NCI-H187 treated with DMSO at 0.1 percent for 48 hours (cell line): ENCODE measurements around the gene DENND2A.
"Not testable (repeated sequence)": the region's sequence is repeated elsewhere in the genome, so short reads cannot be mapped to it uniquely, and the experiment has no call there.

ENCODE experiments used
- DNase-seq: peaks from one replicate; lab custom pipeline; 2025; lab: John Stamatoyannopoulos, UW

Gene DENND2A

DNA sequence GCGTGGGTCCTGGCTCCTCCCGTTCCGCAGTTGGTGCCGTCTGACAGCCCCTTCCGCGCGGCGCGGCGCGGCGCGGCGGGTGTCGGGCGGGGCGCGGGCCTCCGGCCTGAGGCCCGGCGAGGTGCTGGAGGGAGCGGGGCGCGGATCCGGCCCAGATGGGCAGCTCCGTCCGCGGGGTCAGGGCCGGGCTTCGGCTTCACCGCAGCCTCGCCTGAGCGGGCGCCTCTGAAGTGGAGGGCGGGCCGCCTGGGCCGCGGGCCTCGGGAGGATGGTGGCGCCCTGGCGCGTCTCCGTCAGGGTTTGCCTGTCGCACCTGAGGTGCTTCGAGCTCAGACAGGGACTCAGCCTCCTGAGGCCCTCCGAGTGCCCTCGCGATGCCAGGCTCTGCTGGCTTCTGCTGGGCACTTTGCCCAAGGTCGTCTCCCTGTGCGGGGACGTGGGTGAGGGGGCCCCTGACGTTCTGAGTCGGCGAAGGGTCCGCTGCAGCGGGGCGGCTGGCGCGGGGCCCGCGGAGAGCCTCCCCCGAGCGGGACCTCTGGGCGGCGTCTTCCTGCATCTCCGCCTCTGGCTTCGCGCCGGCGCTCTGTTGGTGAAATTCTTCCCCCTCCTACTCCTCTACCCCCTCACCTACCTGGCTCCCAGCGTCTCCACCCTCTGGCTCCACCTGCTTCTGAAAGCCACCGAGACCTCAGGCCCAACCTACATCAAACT, 32.6 kb upstream of the DENND2A start:
- no peak for DNase-seq

GRCh38 chr7:140672382-140673062, 31.9 kb upstream of the DENND2A start, which contains the start of gene ADCK2:
Gene ADCK2 (plus strand): TSS chr7:140672945. CDS start chr7:140673331, 386 bp downstream.
- no peak for DNase-seq

DNA sequence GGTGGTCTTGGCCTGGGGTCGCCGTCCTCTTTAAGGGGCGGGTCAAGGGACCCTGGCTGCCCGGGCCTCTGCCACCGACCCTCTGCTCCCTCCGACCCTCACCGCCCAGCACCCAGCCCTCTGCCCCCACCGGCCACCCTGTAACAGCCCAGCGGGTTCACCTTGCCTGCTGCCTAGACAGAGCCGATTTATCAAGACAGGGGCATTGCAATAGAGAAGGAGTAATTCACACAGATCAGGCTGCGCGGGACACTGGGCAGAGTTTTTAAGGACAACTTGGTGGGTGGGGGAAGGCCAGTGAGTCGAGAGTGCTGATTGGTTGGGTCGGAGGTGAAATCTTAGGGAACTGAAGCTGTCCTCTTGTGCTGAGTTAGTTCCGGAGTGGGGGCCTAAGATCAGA, 31.4 kb upstream of the DENND2A start:
- no peak for DNase-seq

DNA sequence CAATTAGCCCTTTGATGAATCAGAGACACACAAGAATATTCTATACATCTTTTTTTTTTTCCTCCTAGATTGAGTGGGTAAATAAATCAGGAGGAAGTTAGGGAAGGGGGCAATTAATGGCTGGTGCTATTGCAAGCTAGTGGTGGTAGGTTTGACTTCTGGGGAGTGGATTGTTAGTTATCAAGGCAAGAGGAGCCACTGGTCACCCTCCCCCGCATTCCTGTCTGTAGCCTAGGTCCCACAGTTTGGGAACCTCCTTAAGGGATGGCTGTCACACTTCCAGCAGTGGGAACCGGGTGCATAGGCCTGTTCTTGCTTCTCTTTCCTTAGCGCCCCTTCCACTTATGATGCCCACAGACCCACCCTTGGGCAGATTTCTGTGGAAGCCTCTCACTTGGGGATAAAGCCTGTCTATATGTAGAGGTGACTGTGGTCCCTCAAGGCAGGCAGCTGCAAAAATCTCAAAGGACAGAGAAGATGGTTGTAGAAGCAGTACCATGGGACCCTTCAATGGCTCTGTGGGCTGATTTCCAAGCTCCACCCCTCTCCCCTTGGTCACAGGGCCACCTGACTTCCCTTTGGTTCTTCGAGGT, 29.8 kb upstream of the DENND2A start:
- no peak for DNase-seq

DNA sequence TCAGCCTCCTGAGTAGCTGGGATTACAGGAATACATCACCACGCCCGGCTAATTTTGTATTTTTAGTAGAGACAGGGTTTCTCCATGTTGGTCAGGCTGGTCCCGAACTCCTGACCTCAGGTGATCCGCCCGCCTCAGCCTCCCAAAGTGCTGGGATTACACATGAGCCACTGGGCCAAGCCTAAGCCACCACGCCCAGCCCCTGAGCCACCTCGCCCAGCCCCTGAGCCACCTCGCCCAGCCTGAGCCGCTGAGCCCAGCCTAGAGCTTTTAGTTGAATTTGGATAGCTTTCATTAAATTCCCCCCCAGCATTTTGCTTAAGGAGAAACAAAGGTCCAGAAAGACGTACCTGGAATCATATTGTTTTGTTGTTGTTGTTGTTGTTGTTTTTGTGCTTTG, 29.2 kb upstream of the DENND2A start:
- DNase-seq: not testable (repeated sequence)

DNA sequence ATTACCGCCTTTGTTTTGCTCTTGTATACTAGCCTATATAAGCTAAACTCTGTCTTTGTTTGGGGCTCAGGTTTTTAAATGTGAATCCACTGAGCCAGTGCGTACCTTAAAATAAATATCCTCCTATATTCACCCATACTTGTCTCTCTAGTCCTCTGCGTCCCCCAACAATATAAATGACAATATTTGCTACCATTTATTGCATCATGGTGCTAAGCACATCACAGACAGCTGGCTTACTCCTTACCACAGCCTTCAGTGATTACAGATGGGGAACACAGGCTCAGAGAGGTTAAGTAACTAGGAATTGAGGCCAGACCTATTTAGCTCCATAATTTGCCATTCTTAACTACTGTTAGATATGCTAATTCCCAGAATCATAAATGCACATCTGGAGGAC, 28.7 kb upstream of the DENND2A start:
- DNase-seq: no peak

DNA sequence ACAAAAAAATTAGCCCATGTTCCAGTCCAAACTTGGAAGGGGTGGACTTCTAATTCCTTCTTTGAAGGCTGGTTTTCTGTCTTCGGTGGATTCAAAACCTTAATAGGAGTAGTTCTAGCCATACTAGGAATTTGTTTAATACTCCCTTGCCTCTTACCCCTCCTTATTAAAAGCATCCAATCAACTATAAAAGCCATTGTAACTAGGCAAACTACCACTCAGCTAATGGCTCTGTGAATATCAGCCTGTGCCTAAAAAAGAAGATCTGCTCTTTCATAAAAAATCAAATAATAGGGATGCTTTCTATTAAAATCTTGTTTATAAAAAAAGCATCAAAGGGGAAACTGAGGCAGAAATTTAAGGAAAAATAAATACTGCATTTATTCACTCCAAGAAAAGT, 28.0 kb upstream of the DENND2A start:
- no peak for DNase-seq

GRCh38 chr7:140667476-140667875, 26.9 kb upstream of the DENND2A start:
- DNase-seq: no peak

DNA sequence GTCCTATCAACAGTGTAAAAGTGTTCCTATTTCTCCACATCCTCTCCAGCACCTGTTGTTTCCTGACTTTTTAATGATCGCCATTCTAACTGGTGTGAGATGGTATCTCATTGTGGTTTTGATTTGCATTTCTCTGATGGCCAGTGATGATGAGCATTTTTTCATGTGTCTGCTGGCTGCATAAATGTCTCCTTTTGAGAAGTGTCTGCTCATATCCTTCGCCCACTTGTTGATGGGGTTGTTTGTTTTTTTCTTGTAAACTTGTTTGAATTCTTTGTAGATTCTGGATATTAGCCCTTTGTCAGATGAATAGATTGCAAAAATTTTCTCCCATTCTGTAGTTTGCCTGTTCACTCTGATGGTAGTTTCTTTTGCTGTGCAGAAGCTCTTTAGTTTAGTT, 22.3 kb upstream of the DENND2A start:
- DNase-seq: not testable (repeated sequence)

DNA sequence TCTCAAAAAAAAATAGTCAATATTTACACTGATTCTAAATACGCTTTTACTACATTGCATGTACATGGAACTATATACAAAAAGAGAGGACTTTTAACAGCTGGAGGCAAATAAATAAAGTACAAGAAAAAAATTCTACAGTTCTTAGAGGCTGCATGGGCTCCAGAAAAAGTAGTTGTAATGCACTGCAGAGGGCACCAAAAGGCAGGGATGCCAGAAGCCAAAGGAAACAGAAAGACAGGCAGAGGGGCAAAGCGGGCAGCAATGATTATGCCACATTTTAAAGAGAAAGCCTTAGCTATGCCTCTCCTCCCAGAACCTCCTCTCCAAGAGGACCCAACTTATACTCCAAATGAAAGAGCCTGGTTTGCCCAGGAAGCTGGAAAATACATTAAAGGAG, 20.5 kb upstream of the DENND2A start:
- DNase-seq: no peak

GRCh38 chr7:140659856-140660255, 19.2 kb upstream of the DENND2A start:
- DNase-seq: no peak

DNA sequence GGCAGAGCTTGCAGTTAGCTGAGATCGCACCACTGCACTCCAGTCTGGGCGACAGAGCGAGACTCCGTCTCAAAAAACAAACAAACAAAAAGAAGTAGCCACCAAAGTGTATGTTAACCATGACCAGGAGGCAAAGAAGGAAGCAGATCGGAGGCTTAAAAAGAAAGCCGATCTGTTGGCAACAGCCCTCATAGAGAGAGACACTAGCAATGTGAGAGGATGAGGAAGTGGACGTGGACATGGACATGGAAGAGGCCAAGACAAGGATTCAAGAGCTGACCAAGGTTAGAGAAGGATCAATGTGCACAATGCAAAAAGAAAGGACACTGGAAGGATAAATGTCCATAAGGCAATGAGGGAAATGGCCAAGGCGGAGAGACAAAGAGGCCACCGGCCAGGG, 17.3 kb upstream of the DENND2A start:
- no peak for DNase-seq

GRCh38 chr7:140656548-140657515, 16.2 kb upstream of the DENND2A start:
- DNase-seq: no peak

GRCh38 chr7:140655511-140656408, 15.1 kb upstream of the DENND2A start:
- DNase-seq: no peak

DNA sequence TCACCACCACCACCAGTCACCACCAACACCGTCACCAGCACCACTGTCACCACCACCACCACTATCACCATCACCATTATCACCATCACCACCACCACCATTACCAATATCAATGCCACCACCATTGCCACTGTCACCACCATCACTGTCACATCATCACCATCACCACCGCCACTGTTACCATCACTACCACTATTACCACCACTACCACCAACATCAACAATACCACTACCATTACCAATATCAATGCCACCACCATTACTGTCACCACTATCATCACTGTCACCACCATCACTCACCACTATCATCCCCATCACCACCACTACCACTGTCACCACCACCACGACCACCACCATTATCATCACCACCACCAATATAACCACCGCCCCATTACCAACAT, 14.0 kb upstream of the DENND2A start:
- no peak for DNase-seq

DNA sequence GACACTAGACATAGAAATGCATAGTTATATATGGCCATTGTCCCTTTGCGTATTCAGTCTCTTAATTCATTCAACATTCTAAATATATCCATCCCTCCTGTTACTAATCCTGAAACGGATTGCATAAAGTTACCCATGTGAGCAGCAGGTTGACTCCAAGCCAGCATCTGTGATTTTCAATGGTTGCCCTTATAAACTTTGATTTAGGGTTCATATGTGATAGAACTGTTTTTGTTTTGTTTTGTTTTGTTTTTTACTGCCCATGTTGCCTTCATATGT, 13.4 kb upstream of the DENND2A start:
- DNase-seq: no peak

DNA sequence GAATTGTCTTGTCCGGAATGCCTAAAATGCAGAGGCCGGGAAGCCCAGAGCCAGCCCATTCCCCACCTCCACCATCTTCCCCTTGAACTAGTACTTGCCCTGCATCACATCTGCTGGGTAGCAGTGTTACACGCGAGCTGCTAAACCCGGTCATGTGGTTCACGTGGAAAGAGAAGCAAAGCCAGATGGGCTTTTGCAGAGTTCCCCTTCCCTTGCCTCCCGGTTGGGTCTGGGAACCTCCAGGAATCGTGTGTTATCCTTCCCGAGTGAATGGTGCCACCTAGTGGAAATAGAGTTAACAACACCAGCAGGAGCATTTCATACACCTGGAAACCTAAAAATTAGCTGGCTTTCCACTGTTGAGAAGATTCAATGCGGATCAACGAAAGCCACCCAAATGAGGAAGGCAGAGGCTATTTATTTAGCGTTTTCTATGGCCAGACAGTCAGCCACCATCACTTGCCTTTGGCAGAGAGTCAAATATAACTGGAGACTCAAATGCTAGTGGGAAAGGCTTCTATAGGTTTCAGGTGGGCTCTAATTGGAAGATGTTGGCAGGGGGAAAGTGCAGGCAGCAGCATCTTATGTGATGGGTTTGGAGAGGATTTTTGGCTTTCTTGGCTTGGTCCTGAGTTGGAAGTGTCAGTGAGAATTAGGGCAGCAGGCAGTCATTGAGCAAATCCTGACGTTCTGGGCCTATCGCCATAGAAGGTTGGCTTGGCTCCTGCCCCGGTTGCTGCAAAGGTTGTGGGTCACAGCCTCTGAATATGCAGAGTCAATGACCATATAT, 12.9 kb upstream of the DENND2A start:
- DNase-seq: peak; percentile 57

- DNase-seq: no peak
These were observed 9.8 kb upstream of the DENND2A start for GRCh38 chr7:140650367-140650766.

DNA sequence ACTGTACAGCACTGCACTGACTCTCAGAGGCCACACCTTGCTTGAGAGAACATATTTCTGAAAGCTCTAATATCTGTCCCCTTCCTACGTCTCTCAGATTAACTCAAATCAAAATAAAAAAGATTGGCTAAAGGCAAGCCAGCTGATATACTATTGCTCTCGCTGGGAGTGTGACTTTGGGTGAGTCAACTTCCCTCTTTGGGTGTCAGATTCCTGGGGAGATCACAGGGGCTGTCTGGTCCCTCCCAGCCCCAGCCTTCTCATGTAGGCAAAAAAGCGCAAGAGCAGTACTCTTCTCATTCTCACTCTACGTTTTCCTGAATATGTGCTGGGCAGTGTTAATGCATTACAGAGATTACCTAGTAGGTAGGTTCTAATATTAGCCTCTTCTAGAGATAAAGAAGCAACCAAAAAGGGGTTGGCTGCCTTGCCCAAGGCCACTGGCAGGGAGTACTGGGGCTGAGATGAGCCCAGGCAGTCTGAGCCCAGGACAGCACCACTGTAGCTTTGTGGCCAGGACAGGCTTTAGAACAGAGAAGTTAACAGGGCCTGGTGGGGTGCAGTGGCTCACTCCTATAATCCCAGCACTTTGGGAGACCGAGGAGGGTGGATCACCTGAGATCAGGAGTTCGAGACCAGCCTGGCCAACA, 9.1 kb upstream of the DENND2A start:
- DNase-seq: no peak
